Measurements from ENCODE around the gene FCF1.

The FCF1 gene

DNA sequence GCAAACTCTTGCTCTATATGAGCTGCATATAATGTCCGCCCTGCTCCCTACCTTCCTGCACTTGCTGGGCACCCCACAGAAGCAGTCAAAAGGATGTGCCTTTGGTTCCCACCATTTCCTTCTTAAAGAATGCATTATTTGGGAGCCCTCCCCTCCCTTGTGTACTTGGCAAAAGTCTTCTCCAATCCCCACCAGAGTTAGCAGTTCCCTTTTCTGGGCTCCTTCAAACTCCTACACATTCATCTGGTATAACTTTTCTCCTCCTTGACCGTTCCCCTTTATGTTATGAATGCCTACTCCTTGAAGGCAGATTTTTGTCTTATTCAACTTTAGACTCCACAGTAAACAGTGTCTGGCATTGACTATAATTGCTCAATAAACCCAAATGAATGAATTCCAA lies 27.9 kb upstream of the FCF1 start:
- TF ChIP-seq, protein P1, sequence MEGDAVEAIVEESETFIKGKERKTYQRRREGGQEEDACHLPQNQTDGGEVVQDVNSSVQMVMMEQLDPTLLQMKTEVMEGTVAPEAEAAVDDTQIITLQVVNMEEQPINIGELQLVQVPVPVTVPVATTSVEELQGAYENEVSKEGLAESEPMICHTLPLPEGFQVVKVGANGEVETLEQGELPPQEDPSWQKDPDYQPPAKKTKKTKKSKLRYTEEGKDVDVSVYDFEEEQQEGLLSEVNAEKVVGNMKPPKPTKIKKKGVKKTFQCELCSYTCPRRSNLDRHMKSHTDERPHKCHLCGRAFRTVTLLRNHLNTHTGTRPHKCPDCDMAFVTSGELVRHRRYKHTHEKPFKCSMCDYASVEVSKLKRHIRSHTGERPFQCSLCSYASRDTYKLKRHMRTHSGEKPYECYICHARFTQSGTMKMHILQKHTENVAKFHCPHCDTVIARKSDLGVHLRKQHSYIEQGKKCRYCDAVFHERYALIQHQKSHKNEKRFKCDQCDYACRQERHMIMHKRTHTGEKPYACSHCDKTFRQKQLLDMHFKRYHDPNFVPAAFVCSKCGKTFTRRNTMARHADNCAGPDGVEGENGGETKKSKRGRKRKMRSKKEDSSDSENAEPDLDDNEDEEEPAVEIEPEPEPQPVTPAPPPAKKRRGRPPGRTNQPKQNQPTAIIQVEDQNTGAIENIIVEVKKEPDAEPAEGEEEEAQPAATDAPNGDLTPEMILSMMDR (conservative IDR thresholded peaks at IDR 0.05; ENCODE audit: low read length) = no peak
- no peak overlapping the region for H3K4me3 ChIP-seq (ENCODE audit: low read length)
- DNase-seq (ENCODE audit: low read depth) = no peak

DNA sequence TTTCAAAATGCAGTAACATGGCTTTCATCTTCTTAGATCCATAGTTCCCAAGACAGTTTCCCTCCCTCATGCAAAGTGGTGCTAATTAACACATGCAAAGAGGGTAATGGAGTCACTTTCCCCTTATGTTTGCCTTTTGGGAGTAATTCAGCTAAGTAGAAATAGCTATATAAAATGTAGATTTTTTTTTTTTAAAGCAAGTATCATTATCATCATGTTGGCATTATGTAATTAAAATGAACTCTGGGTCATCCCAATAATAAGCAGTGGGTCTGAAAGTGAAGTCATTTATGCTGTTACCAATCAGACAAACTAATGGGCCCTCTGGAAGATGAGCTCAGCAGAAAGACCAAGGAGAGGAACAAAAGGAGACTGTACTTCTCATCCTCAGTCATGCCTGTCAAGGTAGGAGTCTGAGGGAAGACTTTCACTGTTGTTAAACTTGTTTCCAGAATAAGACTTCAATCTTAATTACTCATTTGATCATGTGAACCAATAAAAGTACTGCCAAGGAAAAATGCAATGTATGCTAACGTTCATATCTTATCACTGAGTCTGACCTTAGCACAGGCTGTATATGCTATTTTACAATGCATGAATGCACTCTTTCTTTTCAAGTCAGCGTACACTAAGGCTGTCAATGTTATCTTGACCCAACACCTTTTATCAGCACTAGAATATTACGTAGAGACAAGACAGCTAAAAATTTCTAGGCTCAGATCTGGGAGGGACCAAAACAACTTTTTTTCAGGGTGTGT lies 26.8 kb upstream of the FCF1 start:
- no peak for DNase-seq (ENCODE audit: low read depth)
- TF ChIP-seq, protein P1 (conservative IDR thresholded peaks at IDR 0.05; ENCODE audit: low read length) = no peak
- H3K4me3 ChIP-seq (ENCODE audit: low read length) = no peak overlapping the region

DNA sequence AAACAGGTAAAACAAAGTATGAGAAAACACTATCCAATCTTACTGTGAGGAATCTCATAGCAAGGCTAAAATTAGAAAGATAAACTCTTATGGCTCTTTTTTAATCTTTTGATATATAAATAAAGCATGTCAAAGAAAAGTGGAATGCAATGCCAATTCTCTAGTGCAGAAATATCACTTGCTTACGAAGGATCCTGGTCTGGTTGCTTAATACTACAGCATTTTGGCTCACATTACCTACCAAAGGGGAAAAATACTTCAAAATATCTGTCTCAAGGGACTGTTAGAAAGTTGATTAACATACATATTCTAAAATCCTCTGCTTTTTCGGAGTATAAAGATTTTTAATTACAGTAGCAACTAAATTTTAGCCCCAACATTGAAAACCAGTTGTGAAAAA lies 21.5 kb upstream of the FCF1 start:
- H3K4me3 ChIP-seq (ENCODE audit: low read length) = no peak overlapping the region
- DNase-seq (ENCODE audit: low read depth) = no peak
- TF ChIP-seq, protein P1 (conservative IDR thresholded peaks at IDR 0.05; ENCODE audit: low read length) = no peak

DNA sequence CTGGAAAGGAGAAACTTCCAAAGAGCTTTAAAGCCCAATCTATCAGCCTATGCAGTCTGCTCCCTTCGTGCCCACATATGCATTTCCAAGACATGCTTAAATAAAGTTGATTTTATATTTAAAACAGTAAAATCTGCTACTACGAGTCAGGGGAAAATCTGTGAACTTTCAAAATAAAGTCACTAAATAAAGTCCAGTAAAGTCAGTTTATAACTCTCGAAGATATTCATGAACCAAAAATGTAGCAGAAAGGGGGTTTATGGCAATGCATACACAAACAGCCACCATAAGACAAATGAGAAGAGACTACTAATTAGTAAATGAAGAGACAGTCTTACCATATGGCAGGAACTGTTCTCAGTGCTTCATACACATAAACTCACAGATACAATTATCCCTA lies 19.8 kb upstream of the FCF1 start:
- H3K4me3 ChIP-seq (ENCODE audit: low read length) = no peak overlapping the region
- DNase-seq (ENCODE audit: low read depth) = no peak
- TF ChIP-seq, protein P1 (conservative IDR thresholded peaks at IDR 0.05; ENCODE audit: low read length) = no peak

DNA sequence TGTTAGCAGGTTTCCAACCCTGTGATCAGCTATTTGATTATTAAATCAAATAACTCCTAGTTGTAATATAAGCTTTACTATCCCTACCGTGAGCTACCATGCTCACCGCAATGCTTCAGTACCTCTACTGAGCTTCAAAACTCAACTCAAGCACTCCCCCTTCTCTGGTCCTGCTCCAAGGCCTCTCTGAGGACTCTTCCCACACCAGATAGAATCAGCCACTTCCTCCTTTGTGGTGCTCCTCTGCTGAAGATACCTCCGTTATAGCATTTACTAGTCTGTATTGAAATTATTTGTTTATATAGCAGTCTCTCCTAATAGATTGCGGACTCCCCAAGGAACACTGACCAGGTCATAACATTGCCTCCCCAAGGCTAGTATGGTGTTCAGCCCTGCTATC lies 17.5 kb upstream of the FCF1 start:
- no peak for DNase-seq (ENCODE audit: low read depth)
- TF ChIP-seq, protein P1 (conservative IDR thresholded peaks at IDR 0.05; ENCODE audit: low read length) = no peak
- H3K4me3 ChIP-seq (ENCODE audit: low read length) = no peak overlapping the region

DNA sequence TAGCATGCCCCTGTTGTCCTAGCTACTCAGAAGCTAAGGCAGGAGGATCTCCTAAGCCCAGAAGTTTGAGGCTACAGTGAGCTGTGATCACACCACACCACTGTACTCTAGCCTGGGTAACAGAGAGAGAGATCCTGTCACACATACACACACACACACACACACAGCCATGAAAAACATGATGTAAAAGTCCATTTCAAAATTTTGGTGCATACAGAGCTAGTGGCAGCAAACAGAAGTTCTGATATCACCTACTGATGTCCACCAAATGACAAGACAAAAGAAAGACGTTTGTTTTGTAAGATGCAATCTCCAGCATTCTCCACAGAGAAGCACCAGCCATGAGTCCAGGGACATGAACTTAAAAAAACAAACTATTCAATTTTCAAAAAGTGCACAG lies 15.9 kb upstream of the FCF1 start:
- TF ChIP-seq, protein P1 (conservative IDR thresholded peaks at IDR 0.05; ENCODE audit: low read length) = no peak
- peak; percentile 9 for DNase-seq (ENCODE audit: low read depth)

DNA sequence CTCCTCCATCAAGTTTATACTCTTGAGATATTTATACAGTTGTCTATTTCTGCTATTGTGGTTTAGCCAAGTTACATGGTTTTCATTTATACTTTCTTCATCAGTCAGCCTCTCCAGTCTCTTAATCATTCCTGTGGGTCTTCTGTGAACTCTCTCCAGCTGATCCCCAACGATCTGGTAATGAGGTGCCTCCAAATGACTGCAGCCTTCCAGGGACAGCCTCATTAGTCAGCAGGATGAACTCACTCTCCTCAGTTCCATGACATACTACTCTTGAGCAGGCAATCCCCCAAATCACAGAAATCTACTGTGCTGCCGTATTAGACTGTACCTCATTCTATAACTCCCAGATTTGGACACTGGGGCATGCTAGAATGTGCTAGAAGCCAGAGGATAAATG lies 15.4 kb upstream of the FCF1 start:
- peak; percentile 79 for DNase-seq (ENCODE audit: low read depth)
- no peak overlapping the region for H3K4me3 ChIP-seq (ENCODE audit: low read length)
- TF ChIP-seq, protein P1 (conservative IDR thresholded peaks at IDR 0.05; ENCODE audit: low read length) = no peak

More for the DNA sequence above, 15.9 kb upstream of the FCF1 start:
- H3K4me3 ChIP-seq (ENCODE audit: low read length) = no peak overlapping the region

All from AG10803 (cell line).